Kidney capillary endothelial cell (primary cell): ENCODE data around the gene ME2.
"Not testable (repeated sequence)": the region's sequence is repeated elsewhere in the genome, so short reads cannot be mapped to it uniquely, and the experiment has no call there.

Experiments
- DNase-seq: peaks from one replicate; pipeline ENCODE4 v3.0.0-alpha.2; 2018; ENCODE audit warnings: low spot score

The ME2 gene

DNA sequence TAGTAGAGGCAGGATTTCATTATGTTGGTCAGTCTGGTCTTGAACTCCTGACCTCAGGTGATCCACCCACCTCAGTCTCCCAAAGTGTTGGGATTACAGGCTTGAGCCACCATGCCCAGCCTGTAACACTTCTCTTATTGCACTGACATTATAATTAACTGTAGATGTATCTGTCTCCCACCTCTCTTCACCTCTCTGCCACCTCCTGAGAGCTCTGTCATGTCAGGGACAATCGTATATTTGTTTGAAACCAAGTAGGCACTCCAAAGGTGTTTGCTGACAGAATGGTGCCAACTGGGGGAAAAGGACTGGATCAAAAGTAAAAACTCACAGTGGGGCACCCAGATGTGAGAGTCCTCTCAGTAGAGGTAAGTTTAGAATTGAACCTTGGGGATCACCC lies 17.3 kb upstream of the ME2 start:
- DNase-seq = no peak

GRCh38 chr18:50862401-50862800 lies 16.5 kb upstream of the ME2 start:
- no peak for DNase-seq

- no peak for DNase-seq
Observed at GRCh38 chr18:50863840-50864375, 15.0 kb upstream of the ME2 start.

- no peak for DNase-seq
Observed at GRCh38 chr18:50866765-50867164, 12.2 kb upstream of the ME2 start.

DNA sequence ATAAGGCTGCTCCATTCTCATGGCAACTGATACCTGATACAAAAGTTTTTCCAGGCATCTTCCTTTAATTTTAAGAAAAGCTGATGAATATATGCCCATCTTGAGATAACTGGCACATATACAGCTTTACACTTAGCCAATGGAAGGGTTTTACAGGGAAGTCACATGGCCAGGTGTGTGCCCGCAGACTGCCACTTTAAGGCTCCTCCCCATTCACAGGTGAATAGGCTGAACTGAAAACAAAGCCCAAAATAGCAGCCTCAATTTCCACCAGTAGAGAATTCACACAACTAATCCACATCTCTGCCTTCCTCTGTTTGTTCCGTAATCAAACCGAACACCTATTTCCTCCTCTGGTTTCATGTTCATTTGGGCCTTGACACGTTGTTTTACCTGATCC lies 9.8 kb upstream of the ME2 start:
- DNase-seq = no peak

DNA sequence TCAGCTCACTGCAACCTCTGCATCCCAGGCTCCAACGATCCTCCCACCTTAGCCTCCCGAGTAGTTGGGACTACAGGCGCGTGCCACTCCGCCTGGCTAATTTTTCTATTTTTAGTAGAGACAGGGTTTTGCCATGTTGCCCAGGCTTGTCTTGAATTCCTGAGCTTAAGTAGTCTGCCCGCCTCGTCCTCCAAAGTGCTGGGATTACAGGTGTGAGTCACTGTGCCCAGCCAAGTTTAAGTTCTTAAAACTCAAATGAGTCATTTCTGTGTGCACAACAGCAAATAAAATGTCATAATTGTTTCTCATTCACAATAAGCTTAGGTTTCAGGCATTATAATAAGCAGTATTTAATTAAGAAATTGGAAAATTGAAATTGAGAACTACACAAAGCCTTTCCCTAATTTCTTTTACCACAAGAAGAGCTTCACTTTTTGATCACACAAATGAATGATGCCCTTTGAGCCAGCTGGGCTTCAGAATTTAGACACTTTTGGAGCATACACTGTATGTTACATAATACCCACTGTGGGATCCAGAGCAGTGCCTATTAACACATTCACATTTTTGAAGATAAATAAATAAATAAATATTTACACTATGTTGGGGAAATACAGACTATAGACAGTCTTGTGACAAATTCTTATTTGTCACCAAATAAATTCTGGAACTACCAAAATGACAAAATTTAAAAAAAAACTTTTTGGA lies 8.6 kb upstream of the ME2 start:
- peak; percentile 42 for DNase-seq

DNA sequence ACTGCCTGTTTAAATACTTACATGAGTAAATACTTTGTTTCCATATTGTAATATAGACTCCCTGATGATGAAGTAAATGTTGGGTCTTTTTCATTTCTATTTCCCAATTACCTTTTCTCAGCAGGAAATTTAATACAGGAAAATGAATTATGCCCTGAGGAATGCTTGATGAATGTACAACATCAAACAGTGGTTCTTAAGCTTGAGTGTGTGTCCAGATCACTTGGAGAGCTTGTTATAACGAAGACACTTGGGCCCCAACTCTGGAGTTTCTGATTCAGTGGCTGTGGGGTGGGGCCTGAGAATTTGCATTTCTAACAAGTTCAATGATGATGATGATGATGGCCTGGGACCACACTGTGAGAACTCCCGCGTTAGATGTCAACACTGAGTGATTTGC lies 7.1 kb upstream of the ME2 start:
- DNase-seq = no peak

- no peak for DNase-seq
Observed at GRCh38 chr18:50875966-50876536, 2.9 kb upstream of the ME2 start.

- DNase-seq = no peak
Observed at GRCh38 chr18:50877545-50878265, 1.2 kb upstream of the ME2 start.

GRCh38 chr18:50879302-50880118 lies 592 bp downstream of the ME2 start:
- DNase-seq = peak; percentile 24

GRCh38 chr18:50880119-50880465 lies 1.2 kb downstream of the ME2 start:
- no peak for DNase-seq

GRCh38 chr18:50880944-50881343 lies 2.0 kb downstream of the ME2 start:
- DNase-seq = not testable (repeated sequence)

GRCh38 chr18:50886929-50887328 lies 8.0 kb downstream of the ME2 start:
- DNase-seq = no peak

DNA sequence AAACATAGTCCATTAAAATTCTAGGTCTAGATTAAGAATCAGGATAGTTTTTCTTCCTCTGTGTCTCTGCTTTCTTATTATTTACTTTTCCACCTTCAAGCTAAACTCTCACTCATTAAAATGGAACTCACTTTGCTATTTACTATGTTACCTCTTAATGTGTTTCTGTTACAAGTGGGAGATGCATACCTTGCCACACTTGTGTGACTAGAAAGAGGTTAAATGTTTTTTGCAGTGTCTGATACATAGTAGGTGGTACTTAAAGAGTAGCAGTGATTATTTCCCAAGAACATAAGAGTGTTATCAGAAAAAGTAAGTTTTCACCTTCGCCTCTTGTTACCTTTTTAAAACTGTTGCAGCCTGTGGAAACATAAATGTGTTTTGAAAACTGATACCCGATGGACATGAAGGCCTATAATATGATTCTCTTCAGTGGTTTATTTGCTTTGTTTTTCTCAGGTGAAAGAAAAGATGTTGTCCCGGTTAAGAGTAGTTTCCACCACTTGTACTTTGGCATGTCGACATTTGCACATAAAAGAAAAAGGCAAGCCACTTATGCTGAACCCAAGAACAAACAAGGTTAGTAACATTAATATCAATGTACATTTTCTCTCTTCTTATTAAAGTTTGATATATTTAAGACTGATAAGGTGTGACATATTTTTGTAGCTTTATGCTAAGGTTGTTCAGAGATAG lies 16.6 kb downstream of the ME2 start:
- no peak for DNase-seq

DNA sequence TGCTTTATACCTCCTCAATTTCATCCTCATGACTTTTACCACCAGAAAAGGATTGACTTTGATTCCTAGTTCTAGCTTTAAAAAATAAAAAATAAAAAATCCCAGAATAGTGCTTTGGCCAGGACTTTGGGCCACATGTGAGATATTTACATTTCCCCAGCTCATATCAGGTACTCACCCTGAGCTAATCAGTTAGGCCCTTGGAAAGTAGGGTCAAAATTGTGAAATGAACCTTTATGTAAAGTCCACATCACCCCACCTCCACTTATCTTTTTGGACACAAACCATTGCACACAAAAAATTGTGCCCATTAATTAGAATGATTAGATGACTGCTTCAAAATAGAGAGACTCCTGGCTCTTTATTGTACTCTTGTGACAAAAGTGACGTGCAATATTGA lies 17.2 kb downstream of the ME2 start:
- no peak for DNase-seq

DNA sequence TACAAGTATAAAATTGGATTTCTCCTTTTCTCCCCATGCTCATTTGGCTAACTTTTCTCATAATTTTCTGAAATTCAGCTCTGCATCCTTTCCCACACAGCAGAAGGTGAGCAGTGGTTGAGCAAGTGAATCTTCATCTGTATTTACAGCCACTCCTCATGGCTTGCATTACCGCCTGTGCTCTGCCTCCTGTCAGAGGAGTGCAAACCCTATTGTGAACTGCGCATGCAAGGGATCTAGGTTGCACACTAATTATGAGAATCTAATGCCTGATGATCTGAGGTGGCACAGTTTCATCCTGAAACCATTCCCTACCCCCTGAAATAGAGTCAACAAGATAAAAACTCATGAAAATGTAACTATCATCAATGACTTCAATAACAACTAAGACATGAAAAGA lies 20.0 kb downstream of the ME2 start:
- DNase-seq = no peak

GRCh38 chr18:50902797-50903196 lies 23.9 kb downstream of the ME2 start:
- no peak for DNase-seq

GRCh38 chr18:50906843-50907242 lies 27.9 kb downstream of the ME2 start:
- DNase-seq = no peak

- DNase-seq = no peak
Observed at GRCh38 chr18:50909261-50909660, 30.3 kb downstream of the ME2 start.

DNA sequence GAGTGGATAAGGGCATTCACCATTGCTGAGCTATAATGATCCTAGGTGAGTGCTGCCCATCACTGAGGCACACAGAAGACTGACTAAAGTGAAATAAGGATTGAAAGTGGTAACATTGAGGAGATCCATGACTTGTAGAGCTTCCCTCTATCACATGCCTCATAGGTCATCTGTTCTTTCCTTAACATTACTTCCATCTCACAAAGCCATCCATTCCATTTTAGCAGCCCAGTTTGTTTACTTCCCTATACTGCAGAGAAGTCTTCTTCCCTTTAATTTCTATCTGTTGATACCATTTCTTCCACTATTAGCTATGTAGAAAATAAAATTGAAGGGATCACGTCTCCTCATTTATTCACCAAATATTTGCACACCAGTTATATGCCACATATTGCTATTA lies 32.1 kb downstream of the ME2 start:
- no peak for DNase-seq

- no peak for DNase-seq
Observed at GRCh38 chr18:50917021-50917420, 38.1 kb downstream of the ME2 start.

GRCh38 chr18:50918153-50918552 lies 39.2 kb downstream of the ME2 start:
- no peak for DNase-seq
